K562 (cell line): ENCODE measurements around the gene ARMH3. TPM values are rescaled to one million over a fixed set of nuclear protein-coding genes. Genes with fewer than 3 reads are reported as not detected.

ENCODE experiments used
- ATAC-seq: fragments of 200-7000 bp; cut with Tn5 transposase; 3 replicates; pipeline ENCODE4 v1.9.1; 2020; ENCODE audit warnings: moderate library complexity
- BruUV-seq: library from RNA; stranded (reverse); fragments of 400-500 nt; replicated peaks from 2 replicates; lab custom pipeline; 2021; lab: Mats Ljungman, UMichigan
- CTCF ChIA-PET: fragments of 300-600 bp; formaldehyde crosslinking; extraction: SDS; loops from one replicate; lab custom pipeline; 2021; ENCODE audit warnings: low intra/inter-chr PET ratio; lab: Yijun Ruan, JAX
- POLR2A ChIA-PET: fragments of 300-600, 350-650 bp; sonication (Branson Sonifier 250); formaldehyde crosslinking; extraction: SDS; loops from one replicate; lab custom pipeline; 2021; ENCODE audit warnings: antibody characterized with exemption, inconsistent platforms; lab: Yijun Ruan, JAX
- DNase-seq, 4 experiments: peaks; one replicate each; pipeline versions ENCODE4 v3.0.0 to v3.0.0-alpha.2; 2011 to 2018; ENCODE audit warnings: low spot score in 3 of 4, mixed read lengths in 3 of 4; ENCODE audit errors: extremely low read depth in 1 of 4
- FAIRE-seq: peaks from 2 replicates; lab custom pipeline; 2011; peaks lifted over from hg19 to GRCh38; lab: Jason Lieb, UNC
- H2AFZ ChIP-seq: 2 replicates; pipeline ENCODE4 v1.6.0; 2011; ENCODE audit warnings: low read depth, low read length, control low read depth, inconsistent platforms
- H3K27ac ChIP-seq: fragments of 200-600 bp; 3 replicates; pipeline ENCODE4 v1.8.0; 2011; ENCODE audit warnings: low read depth, mild to moderate bottlenecking, control low read depth, inconsistent platforms, low read length, moderate library complexity, mixed read lengths; ENCODE audit errors: extremely low read depth
- H3K27me3 ChIP-seq, 2 experiments: fragments of 300-600 bp in 1 of 2; 2 replicates in 1 of 2; 3 replicates in 1 of 2; pipeline versions ENCODE4 v1.6.0 to v1.8.0; 2011; ENCODE audit warnings: inconsistent platforms in 2 of 2, low read length in 2 of 2, mild to moderate bottlenecking in 1 of 2, mixed read lengths in 1 of 2, moderate library complexity in 1 of 2; ENCODE audit not compliant: control insufficient read depth in 2 of 2, insufficient read depth in 2 of 2
- H3K36me3 ChIP-seq: fragments of 300-600 bp; 3 replicates; pipeline ENCODE4 v1.8.0; 2011; ENCODE audit warnings: mild to moderate bottlenecking, low read length, inconsistent platforms; ENCODE audit not compliant: control insufficient read depth, insufficient read depth
- H3K4me1 ChIP-seq, 2 experiments: fragments of 200-600 bp in 1 of 2; replicated peaks in 1 of 2; 2 replicates in 1 of 2; 3 replicates in 1 of 2; pipeline versions ENCODE4 v1.5.1 to v1.8.0; 2011; ENCODE audit warnings: inconsistent platforms in 2 of 2, low read length in 2 of 2, mild to moderate bottlenecking in 1 of 2, mixed read lengths in 1 of 2, moderate library complexity in 1 of 2; ENCODE audit not compliant: control insufficient read depth in 2 of 2, insufficient read depth in 2 of 2
- H3K4me2 ChIP-seq: 2 replicates; pipeline ENCODE4 v1.6.1; 2011; ENCODE audit warnings: low read length, control low read depth, inconsistent platforms, mixed read lengths; ENCODE audit not compliant: insufficient read depth
- H3K4me3 ChIP-seq: fragments of 200-600 bp; sonication (generic), shearing (Covaris generic); 2 replicates; pipeline ENCODE4 v1.5.1; 2016; ENCODE audit warnings: control low read depth, inconsistent platforms
- H3K79me2 ChIP-seq: fragments of 200-600 bp; 3 replicates; pipeline ENCODE4 v1.8.0; 2011; ENCODE audit warnings: low read length, inconsistent platforms; ENCODE audit not compliant: control insufficient read depth, insufficient read depth
- H3K9ac ChIP-seq, 2 experiments: 2 replicates each; pipeline versions ENCODE4 v1.6.0 to v1.6.1; 2011; ENCODE audit warnings: low read depth in 2 of 2, low read length in 2 of 2, control low read depth in 1 of 2, inconsistent platforms in 1 of 2, mild to moderate bottlenecking in 1 of 2, mixed read lengths in 1 of 2; ENCODE audit not compliant: insufficient read depth in 1 of 2
- H3K9me1 ChIP-seq: one replicate; pipeline ENCODE4 v1.6.0; 2011; ENCODE audit warnings: inconsistent platforms, mild to moderate bottlenecking, low read length, moderate library complexity; ENCODE audit not compliant: control insufficient read depth, insufficient read depth
- H3K9me3 ChIP-seq: replicated peaks from 2 replicates; pipeline ENCODE4 v1.5.1; 2011; ENCODE audit warnings: low read depth, low read length, inconsistent platforms; ENCODE audit not compliant: control insufficient read depth, insufficient read depth
- H4K20me1 ChIP-seq: replicated peaks from 2 replicates; pipeline ENCODE4 v1.6.1; 2011; ENCODE audit warnings: low read length, inconsistent platforms, mixed read lengths; ENCODE audit not compliant: control insufficient read depth, insufficient read depth
- BMI1 ChIP-seq: fragments of 150-350 bp; IDR thresholded peaks from 2 replicates; pipeline ENCODE4 v1.6.1; 2014; ENCODE audit warnings: low read length
- CHCHD3 ChIP-seq: fragments of 250-450 bp; sonication (Bioruptor Pico); IDR thresholded peaks from 2 replicates; pipeline ENCODE4 v2.1.2; 2022; ENCODE audit warnings: mild to moderate bottlenecking
- DPF2 ChIP-seq: fragments of 450-650 bp; IDR thresholded peaks from 2 replicates; pipeline ENCODE4 v1.6.1; 2016
- EP400 ChIP-seq: fragments of 450-650 bp; IDR thresholded peaks from 2 replicates; pipeline ENCODE4 v1.6.1; 2017; ENCODE audit warnings: antibody characterized with exemption, mild to moderate bottlenecking, moderate library complexity
- NFE2 ChIP-seq: IDR thresholded peaks from 2 replicates; pipeline ENCODE4 v1.6.1; 2014; ENCODE audit warnings: antibody characterized with exemption, low read depth
- NFE2L1 ChIP-seq: fragments of 450-650 bp; IDR thresholded peaks from 2 replicates; pipeline ENCODE4 v1.6.1; 2016; ENCODE audit warnings: missing genetic modification characterization, low read depth, mild to moderate bottlenecking, missing compliant biosample characterization, moderate library complexity, borderline replicate concordance
- NUFIP1 ChIP-seq: fragments of 450-650 bp; IDR thresholded peaks from 2 replicates; pipeline ENCODE4 v1.6.1; 2018; ENCODE audit not compliant: partially characterized antibody
- POLR2H ChIP-seq: IDR thresholded peaks from 2 replicates; pipeline ENCODE4 v1.6.1; 2016; ENCODE audit warnings: missing genetic modification characterization, low read depth, mild to moderate bottlenecking, control low read depth, missing compliant biosample characterization, moderate library complexity
- RFX5 ChIP-seq: IDR thresholded peaks from 2 replicates; pipeline ENCODE4 v1.6.1; 2011; ENCODE audit warnings: low read depth, mild to moderate bottlenecking, improper control_type of control experiment, low read length
- ZC3H8 ChIP-seq: fragments of 450-650 bp; IDR thresholded peaks from 2 replicates; pipeline ENCODE4 v1.6.1; 2017
- ZNF146 ChIP-seq: IDR thresholded peaks from one replicate; pipeline ENCODE4 v1.6.1; 2018; ENCODE audit warnings: missing compliant biosample characterization; ENCODE audit not compliant: unreplicated experiment
- ZNF263 ChIP-seq: sonication (generic); formaldehyde crosslinking; IDR thresholded peaks from 2 replicates; pipeline ENCODE4 v1.8.0; 2022; ENCODE audit warnings: mild to moderate bottlenecking, missing genetic modification reagents, borderline replicate concordance
- ZNF695 ChIP-seq: fragments of 450-650 bp; formaldehyde crosslinking; IDR thresholded peaks from 2 replicates; pipeline ENCODE4 v1.4.0; 2020; ENCODE audit warnings: mild to moderate bottlenecking, moderate library complexity
- ZNF707 ChIP-seq: fragments of 250-450 bp; sonication (Bioruptor Pico); conservative IDR thresholded peaks from 2 replicates; pipeline ENCODE4 v1.8.0; 2022; ENCODE audit warnings: inconsistent platforms, mild to moderate bottlenecking, moderate library complexity
- ZNF75A ChIP-seq: fragments of 450-650 bp; formaldehyde crosslinking; IDR thresholded peaks from 2 replicates; pipeline ENCODE4 v1.4.0; 2020; ENCODE audit warnings: mild to moderate bottlenecking
- WGBS: fragments of 100-300 bp; shearing (Covaris generic); methylation state at CpG from one replicate; pipeline ENCODE4 v1.1.6; 2016; ENCODE audit warnings: low coverage, mixed read lengths; ENCODE audit not compliant: insufficient coverage; ENCODE audit errors: missing lambda C conversion rate; 5-methylcytosine and 5-hydroxymethylcytosine counted together
- in situ Hi-C: fragments of 300-500 bp; cut with MboI; formaldehyde crosslinking; loops from 4 replicates; pipeline ENCODE4 v1.15.0; 2018; ENCODE audit warnings: inconsistent platforms, mixed read lengths
- intact Hi-C: fragments of 100-400 bp; cut with micrococcal nuclease; formaldehyde crosslinking; loops from 2 replicates; pipeline ENCODE4 v1.14.2; 2022
- polyA plus RNA-seq, 8 experiments: library from polyadenylated mRNA; depleted of rRNA in 4 of 8; stranded (reverse) in 5 of 8; unstranded in 3 of 8; fragments of >200 nt; fragmentation: Nextera tagmentation in 2 of 8; fragmentation: Illumina TruSeq in 1 of 8; extraction: Ambion mirVana in 2 of 8; extraction: Trizol in 1 of 8; gene quantifications; 2 replicates each; pipeline versions ENCODE4 v1.2.1 to v1.2.3, GENCODE V29; 2011 to 2014; ENCODE audit warnings: inconsistent platforms in 1 of 8, missing spikeins in 1 of 8
- total RNA-seq, 7 experiments: library from RNA; depleted of rRNA in 6 of 7; stranded (reverse); fragments of >200 nt in 6 of 7; fragmentation: Illumina TruSeq in 2 of 7; extraction: Trizol in 2 of 7; gene quantifications; 2 replicates each; pipeline versions ENCODE4 v1.2.1 to v1.2.3, GENCODE V29; 2011 to 2021; ENCODE audit warnings: low replicate concordance in 1 of 7
- TF ChIP-seq, protein P1 (sequence below): fragments of 200-800 bp; sonication (Bioruptor generic); IDR thresholded peaks from 2 replicates; pipeline ENCODE4 v1.6.1; 2017; ENCODE audit warnings: missing genetic modification characterization, missing compliant biosample characterization
- TF ChIP-seq, protein P2 (sequence below): fragments of 450-650 bp; formaldehyde crosslinking; IDR thresholded peaks from 2 replicates; pipeline ENCODE4 v1.4.0; 2022; ENCODE audit warnings: missing genetic modification characterization
- TF ChIP-seq, protein P3 (sequence below): IDR thresholded peaks from 2 replicates; pipeline ENCODE4 v1.6.1; 2014; ENCODE audit warnings: antibody characterized with exemption

Gene ARMH3
- total and polyA plus RNA-seq, 9 of the 15 experiments (the other 6 are each of a cell fraction or from before 2014, with no cell fraction given) = 0.29 to 0.73 TPM; not detected in 7

DNA sequence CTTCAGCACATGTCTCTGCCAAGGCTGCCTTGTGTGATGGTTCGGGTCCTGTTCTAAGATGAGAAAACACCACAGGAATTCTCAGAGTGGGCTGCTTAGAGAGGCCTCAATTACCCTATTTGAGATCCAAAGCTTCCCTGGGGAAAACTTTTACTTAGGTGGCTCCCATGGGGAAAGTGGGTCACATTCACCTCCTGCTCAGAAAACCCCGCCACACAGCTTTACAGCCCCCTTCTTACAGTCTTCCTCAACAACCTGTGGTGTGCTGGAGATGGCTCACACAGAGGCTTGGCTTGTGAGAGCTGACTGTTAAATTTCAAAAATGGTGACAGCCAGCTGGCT, 175.8 kb downstream of the ARMH3 start (continued):
- no peak for TF ChIP-seq NFE2
- no peak for TF ChIP-seq NUFIP1

DNA sequence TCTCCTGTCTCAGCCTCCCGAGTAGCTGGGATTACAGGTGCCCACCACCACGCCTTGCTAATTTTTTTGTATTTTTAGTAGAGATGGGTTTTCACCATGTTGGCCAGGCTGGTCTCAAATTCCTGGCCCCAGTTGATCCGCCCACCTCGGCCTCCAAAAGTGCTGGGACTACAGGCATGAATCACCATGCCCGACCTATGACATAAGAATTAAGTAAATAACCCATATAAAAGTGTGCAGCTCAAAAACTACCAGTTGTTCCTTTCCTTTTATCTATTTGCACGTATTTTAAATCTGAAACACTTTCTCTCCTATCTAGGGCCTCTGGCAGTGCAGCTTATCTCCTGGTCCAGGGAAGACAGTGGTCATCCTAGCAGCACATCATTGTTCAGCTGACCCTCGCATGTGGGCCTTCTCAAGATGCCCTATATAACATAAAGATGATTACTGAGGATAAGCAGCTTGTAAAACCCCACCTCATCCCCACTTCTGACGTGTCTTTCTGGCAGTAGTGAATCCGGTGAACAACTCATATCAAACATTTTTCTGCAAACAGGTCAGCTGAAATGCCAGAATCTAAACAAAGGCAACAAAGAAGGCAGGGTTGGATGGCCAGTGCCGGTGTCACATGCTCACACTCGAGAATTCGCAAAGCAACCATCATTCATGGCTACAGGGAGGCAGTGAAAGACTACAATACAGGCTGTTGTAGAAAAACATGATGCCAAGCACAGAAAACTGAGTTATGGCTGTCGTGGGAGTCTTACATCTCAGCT, 176.3 kb downstream of the ARMH3 start:
- in situ Hi-C loops = no loop called here
- no peak overlapping the region for H3K27ac ChIP-seq
- no peak overlapping the region for H3K4me2 ChIP-seq
- H3K4me1 ChIP-seq = no peaks in the 10 kb centered on the region
- no peaks in the 10 kb centered on the region for H4K20me1 ChIP-seq
- WGBS = no CpG with 5 or more reads among the region's 13 CpGs
- BruUV-seq = no TSS peak
- H2AFZ ChIP-seq = no peak overlapping the region
- intact Hi-C loops = no loop called here
- no peaks in the 10 kb centered on the region for H3K36me3 ChIP-seq
- H3K9me1 ChIP-seq = no peaks in the 10 kb centered on the region
- H3K27me3 ChIP-seq = no peaks in the 10 kb centered on the region
- FAIRE-seq (no peak), DNase-seq (no peak), ATAC-seq (no peak)
- no peak overlapping the region for H3K4me3 ChIP-seq
- H3K9ac ChIP-seq = no peak overlapping the region
- no peaks in the 10 kb centered on the region for H3K79me2 ChIP-seq
- POLR2A ChIA-PET = no interaction called here
- H3K9me3 ChIP-seq = no peaks in the 10 kb centered on the region
- CTCF ChIA-PET = no interaction called here
- no peak for TF ChIP-seq ZNF695
- TF ChIP-seq DPF2 = no peak
- TF ChIP-seq CHCHD3 (CRISPR knock-in tag) = no peak
- no peak for TF ChIP-seq BMI1
- TF ChIP-seq ZC3H8 = no peak
- no peak for TF ChIP-seq RFX5
- TF ChIP-seq EP400 = no peak
- TF ChIP-seq ZNF707 = no peak
- TF ChIP-seq POLR2H = no peak
- no peak for TF ChIP-seq ZNF75A
- TF ChIP-seq, protein P1, sequence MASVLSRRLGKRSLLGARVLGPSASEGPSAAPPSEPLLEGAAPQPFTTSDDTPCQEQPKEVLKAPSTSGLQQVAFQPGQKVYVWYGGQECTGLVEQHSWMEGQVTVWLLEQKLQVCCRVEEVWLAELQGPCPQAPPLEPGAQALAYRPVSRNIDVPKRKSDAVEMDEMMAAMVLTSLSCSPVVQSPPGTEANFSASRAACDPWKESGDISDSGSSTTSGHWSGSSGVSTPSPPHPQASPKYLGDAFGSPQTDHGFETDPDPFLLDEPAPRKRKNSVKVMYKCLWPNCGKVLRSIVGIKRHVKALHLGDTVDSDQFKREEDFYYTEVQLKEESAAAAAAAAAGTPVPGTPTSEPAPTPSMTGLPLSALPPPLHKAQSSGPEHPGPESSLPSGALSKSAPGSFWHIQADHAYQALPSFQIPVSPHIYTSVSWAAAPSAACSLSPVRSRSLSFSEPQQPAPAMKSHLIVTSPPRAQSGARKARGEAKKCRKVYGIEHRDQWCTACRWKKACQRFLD (CRISPR knock-in tag) = no peak
- no peak for TF ChIP-seq NFE2L1 (tag)
- TF ChIP-seq, protein P2, sequence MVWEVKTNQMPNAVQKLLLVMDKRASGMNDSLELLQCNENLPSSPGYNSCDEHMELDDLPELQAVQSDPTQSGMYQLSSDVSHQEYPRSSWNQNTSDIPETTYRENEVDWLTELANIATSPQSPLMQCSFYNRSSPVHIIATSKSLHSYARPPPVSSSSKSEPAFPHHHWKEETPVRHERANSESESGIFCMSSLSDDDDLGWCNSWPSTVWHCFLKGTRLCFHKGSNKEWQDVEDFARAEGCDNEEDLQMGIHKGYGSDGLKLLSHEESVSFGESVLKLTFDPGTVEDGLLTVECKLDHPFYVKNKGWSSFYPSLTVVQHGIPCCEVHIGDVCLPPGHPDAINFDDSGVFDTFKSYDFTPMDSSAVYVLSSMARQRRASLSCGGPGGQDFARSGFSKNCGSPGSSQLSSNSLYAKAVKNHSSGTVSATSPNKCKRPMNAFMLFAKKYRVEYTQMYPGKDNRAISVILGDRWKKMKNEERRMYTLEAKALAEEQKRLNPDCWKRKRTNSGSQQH (CRISPR knock-in tag) = no peak
- no peak for TF ChIP-seq ZNF146 (CRISPR knock-in tag)
- TF ChIP-seq, protein P3, sequence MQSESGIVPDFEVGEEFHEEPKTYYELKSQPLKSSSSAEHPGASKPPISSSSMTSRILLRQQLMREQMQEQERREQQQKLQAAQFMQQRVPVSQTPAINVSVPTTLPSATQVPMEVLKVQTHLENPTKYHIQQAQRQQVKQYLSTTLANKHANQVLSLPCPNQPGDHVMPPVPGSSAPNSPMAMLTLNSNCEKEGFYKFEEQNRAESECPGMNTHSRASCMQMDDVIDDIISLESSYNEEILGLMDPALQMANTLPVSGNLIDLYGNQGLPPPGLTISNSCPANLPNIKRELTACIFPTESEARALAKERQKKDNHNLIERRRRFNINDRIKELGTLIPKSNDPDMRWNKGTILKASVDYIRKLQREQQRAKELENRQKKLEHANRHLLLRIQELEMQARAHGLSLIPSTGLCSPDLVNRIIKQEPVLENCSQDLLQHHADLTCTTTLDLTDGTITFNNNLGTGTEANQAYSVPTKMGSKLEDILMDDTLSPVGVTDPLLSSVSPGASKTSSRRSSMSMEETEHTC = no peak
- TF ChIP-seq ZNF263 (CRISPR knock-in tag) = no peak
